RPMI8226 (cell line): ENCODE results near the gene OVOL3.
"Not testable (repeated sequence)": the region's sequence is repeated elsewhere in the genome, so short reads cannot be mapped to it uniquely, and the experiment has no call there.

Experiments used
- DNase-seq: peaks from one replicate; pipeline ENCODE4 v3.0.0-alpha.2; 2015

OVOL3 gene

GRCh38 chr19:36110487-36111199, at the start of gene OVOL3:
OVOL3 (plus strand) TSS chr19:36111143; CDS start chr19:36111203, 60 bp downstream.
- no peak for DNase-seq

DNA sequence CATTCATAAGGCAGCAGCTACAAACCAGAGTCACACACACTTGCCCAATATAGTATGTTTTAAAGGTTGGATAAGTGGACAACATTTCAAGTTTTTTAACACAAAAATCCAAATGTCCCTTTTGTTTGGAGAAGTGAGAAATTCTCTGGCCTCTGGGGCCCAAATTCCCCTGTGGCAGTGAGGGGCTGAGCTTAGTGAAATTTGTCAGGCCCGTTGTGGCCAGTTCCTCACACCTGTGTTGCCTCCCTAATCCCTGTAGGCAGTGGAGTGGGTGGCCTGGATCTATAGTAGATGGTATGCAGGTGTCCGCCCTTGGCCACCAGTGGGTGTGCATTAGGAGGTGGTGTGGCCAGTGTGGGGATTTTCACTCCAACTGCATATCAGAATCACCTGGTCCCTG, 49.6 kb upstream of the OVOL3 start:
- DNase-seq, result no peak

DNA sequence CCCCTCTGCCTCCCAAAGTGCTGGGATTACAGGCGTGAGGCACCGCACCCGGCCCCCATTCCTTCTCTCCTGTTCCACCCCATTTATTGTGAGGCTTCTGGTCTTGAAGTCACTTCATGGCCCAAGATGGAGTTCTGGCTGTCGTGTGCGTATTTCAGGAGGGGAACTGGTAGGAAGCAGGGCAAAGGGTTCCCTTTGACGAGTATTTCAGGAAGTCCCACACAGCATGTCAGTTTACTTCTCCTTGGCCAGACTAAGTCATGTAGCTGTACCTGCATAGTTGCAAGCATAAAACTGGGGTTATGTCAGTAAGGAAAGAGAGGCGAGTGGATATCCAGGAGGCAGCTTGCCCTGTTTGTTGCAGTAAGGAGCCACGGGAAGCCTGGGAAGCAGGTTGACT, 46.1 kb upstream of the OVOL3 start:
- DNase-seq, result no peak

DNA sequence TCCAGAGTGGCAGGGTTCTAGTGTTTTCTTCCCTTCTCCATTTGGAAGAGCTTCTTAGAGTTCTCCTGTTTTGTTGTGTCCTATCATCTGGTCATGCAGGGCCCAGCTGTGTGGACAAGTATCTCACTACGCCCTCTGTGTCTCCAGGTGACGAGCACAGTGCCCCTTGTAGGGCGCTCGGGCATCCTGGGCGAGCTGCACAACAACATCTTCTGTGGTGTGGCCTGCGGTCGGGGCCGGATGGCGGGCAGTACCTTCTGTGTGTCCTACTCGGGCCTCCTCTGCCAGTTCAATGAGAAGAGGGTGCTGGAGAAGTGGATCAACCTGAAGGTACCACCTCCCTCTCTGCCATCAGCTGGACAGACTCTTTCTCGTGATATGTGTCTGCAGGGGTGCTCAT, 43.3 kb upstream of the OVOL3 start:
- no peak for DNase-seq

GRCh38 chr19:36068810-36069499, 42.0 kb upstream of the OVOL3 start:
- not testable (repeated sequence) for DNase-seq

DNA sequence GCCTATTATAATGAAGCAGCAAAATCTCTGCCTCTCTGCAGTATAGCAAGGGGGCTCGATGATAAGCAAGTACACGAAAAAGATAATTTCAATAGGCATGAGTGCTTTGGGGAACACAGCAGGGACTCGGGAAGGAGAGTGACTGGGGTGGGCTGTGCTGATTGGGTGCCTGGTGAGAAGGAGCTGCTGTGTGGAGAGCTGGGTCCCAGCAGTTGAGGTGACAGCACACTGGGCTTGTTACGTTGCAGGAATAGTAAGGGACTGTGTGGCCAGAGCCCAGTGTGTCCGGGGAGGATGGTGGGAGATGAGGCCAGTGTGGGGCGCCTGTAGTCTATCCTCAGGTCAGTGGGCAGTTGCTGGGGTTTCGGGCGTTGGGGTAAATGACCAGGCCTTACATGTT, 38.9 kb upstream of the OVOL3 start:
- no peak for DNase-seq

GRCh38 chr19:36073121-36073876, 37.6 kb upstream of the OVOL3 start:
- DNase-seq, result no peak

- DNase-seq, result no peak
Measured at GRCh38 chr19:36079389-36079945, 31.5 kb upstream of the OVOL3 start.

- DNase-seq, result no peak
Measured at GRCh38 chr19:36081385-36081784, 29.6 kb upstream of the OVOL3 start.

- no peak for DNase-seq
Measured at GRCh38 chr19:36081894-36082293, 29.0 kb upstream of the OVOL3 start.

- DNase-seq, result no peak
Measured at GRCh38 chr19:36082916-36083315, 28.0 kb upstream of the OVOL3 start.

- DNase-seq, result no peak
Measured at GRCh38 chr19:36084231-36085009, 26.5 kb upstream of the OVOL3 start.

DNA sequence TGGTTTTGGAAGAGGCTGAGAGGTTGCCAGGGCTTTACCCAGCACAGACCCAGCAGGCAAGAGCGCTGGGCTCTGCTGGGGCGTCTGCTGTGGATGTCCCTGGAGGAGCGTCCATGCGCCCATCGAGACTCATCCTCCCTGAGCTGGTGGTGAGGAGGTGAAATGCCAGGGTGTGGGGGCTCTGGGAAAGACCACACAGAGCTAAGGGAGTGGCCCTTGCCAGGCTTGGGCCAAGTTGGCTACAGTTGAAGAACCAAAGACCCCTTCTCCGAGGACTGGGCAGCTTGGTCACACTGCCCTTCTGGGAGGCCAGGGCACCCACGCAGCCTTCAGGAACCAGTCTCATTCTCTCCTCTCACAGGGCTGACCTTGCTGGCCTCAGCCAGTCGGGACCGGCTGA, 24.6 kb upstream of the OVOL3 start:
- no peak for DNase-seq

- DNase-seq, result no peak
Measured at GRCh38 chr19:36089847-36090246, 21.1 kb upstream of the OVOL3 start.

GRCh38 chr19:36090910-36091695, 19.8 kb upstream of the OVOL3 start:
- DNase-seq, result no peak

- DNase-seq, result no peak
Measured at GRCh38 chr19:36092566-36092965, 18.4 kb upstream of the OVOL3 start.

- no peak for DNase-seq
Measured at GRCh38 chr19:36093146-36093662, 17.7 kb upstream of the OVOL3 start.

GRCh38 chr19:36093687-36094086, 17.3 kb upstream of the OVOL3 start:
- no peak for DNase-seq

DNA sequence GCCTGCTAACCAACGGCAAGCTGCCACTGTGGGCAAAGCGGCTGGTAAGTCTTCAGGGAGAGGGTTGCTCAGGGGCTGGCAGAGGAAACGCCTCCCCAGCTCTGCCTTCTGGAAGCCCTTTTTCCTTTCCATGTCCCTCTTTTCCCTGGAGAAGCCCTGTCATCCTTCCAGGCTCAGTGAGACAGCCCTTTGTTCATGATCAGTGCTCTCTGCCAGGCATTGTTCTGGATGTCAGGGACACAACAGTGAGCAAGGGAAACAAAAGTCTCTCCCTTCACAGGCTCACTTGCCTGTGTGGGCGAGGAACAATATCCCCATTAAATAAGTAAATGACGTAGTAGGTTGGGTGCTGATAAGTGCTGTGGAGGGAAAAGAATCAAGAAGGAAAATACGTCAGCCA, 13.9 kb upstream of the OVOL3 start:
- no peak for DNase-seq

DNA sequence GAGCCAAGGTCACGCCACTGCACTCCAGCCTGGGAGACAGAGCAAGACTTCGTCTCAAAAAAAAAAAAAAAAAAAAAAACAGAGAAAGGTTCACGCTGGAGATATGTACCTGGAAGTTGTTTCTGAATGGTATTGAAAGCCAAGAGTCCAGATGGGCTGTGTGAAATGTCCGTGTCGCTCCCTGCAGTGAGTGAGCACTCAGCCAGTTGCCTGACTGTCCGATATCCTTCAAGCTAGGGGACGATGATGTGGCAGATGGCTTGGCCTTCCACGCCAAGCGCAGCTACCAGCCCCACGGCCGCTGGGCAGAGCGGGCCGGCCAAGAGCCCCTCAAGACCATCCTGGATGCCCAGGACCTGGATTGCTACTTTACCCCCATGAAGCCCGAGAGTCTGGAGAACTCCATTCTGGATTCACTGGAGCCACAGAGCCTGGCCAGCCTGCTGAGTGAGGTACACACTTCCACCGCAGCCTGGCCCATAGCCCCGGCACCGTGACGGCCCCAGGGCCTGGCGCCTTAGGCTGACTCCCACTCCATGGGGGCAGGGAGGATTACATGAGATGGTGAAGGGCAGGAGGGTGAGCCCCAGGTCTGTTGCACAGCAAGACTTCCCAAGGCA, 11.7 kb upstream of the OVOL3 start:
- no peak for DNase-seq

- DNase-seq, result no peak
Measured at GRCh38 chr19:36100476-36100875, 10.5 kb upstream of the OVOL3 start.
